Tibial artery (tissue), 4 donors: ENCODE data around the gene PTBP1.
"Not testable (repeated sequence)": the region's sequence is repeated elsewhere in the genome, so short reads cannot be mapped to it uniquely, and the experiment has no call there.

Experiments used
- DNase-seq, 2 donors: peaks; one replicate each; pipeline ENCODE4 v3.0.0-alpha.2; 2019
- H3K27ac ChIP-seq, 2 donors: fragments of 200-600 bp; sonication (generic) in 1 of 2; 1 replicate in 1 of 2; 2 replicates in 1 of 2; pipeline ENCODE4 v1.5.1; 2018 to 2019; ENCODE audit warnings: mild to moderate bottlenecking in 1 of 2
- H3K27me3 ChIP-seq, 2 donors: fragments of 200-600 bp; sonication (generic) in 1 of 2; one replicate each; pipeline versions ENCODE4 v1.5.1 to v1.6.0; 2016 to 2019
- H3K36me3 ChIP-seq, 3 donors: fragments of 200-600 bp; sonication (generic) in 2 of 3; one replicate each; pipeline ENCODE4 v1.5.1; 2016 to 2019; ENCODE audit warnings: mild to moderate bottlenecking in 2 of 3
- H3K4me1 ChIP-seq, 4 donors: fragments of 200-600 bp; sonication (generic) in 2 of 4; 1 replicate in 3 of 4; 2 replicates in 1 of 4; pipeline ENCODE4 v1.5.1; 2016 to 2019
- H3K4me3 ChIP-seq, 2 donors: fragments of 200-600 bp; sonication (generic) in 1 of 2; 1 replicate in 1 of 2; 2 replicates in 1 of 2; pipeline ENCODE4 v1.5.1; 2018 to 2019; ENCODE audit warnings: mild to moderate bottlenecking in 2 of 2
- H3K9me3 ChIP-seq, 3 donors: fragments of 200-600 bp; sonication (generic) in 1 of 3; one replicate each; pipeline ENCODE4 v1.5.1; 2016 to 2019
- CTCF ChIP-seq, 2 experiments: fragments of 200-600 bp in 1 of 2; fragments of 450-650 bp in 1 of 2; IDR thresholded peaks; one replicate each; pipeline ENCODE4 v1.5.1; 2017 to 2019; ENCODE audit warnings: antibody characterized with exemption in 2 of 2, mild to moderate bottlenecking in 1 of 2, moderate library complexity in 1 of 2
- intact Hi-C: fragments of 100-400 bp; cut with DNase I; formaldehyde crosslinking; loops from one replicate; pipeline ENCODE4 v1.15.0; 2023; ENCODE audit warnings: low total_unique reads

The PTBP1 gene

GRCh38 chr19:850979-851335 lies 53.7 kb downstream of the PTBP1 start:
- no peak for TF ChIP-seq CTCF (IDR thresholded peaks at IDR 0.05)
- Histone ChIP-seq H3K4me1 (peaks cover 0 to 25% (median 14%) of the 10 kb centered on the region in 4 donors), H3K4me3 (peak overlapping the region in 1 of 2 donors; percentile 33), H3K9me3 (no peaks in the 10 kb centered on the region), H3K27me3 (peaks cover 0 to 72% of the 10 kb centered on the region in 2 donors), H3K36me3 (no peaks in the 10 kb centered on the region), H3K27ac (peak overlapping the region; percentile 66)
- DNase-seq: no peak
- intact Hi-C loops: loop anchor here (10.0 kb wide), 1 partner anchor 134 kb away; the partner anchor contains the start of gene WDR18

GRCh38 chr19:852136-853013 lies 55.1 kb downstream of the PTBP1 start, which contains the start of gene ELANE:
Gene ELANE, plus strand, starts transcription at chr19:852303. Its CDS starts 26 bp downstream, at chr19:852329.
- no peak within 1 kb of the TSS for H3K4me3 ChIP-seq
- H3K4me1 ChIP-seq: peaks cover 0 to 25% (median 14%) of the 10 kb centered on the region in 4 donors
- intact Hi-C loops: loop anchor here (10.0 kb wide), 1 partner anchor 132 kb away; the partner anchor contains the start of gene WDR18
- H3K36me3 ChIP-seq: no peaks in the 10 kb centered on the region
- H3K27me3 ChIP-seq: peaks cover 0 to 63% of the 10 kb centered on the region in 2 donors
- peak within 1 kb of the TSS; percentile 66 for H3K27ac ChIP-seq
- DNase-seq: no peak
- TF ChIP-seq CTCF (IDR thresholded peaks at IDR 0.05): no peak
- H3K9me3 ChIP-seq: no peaks in the 10 kb centered on the region

DNA sequence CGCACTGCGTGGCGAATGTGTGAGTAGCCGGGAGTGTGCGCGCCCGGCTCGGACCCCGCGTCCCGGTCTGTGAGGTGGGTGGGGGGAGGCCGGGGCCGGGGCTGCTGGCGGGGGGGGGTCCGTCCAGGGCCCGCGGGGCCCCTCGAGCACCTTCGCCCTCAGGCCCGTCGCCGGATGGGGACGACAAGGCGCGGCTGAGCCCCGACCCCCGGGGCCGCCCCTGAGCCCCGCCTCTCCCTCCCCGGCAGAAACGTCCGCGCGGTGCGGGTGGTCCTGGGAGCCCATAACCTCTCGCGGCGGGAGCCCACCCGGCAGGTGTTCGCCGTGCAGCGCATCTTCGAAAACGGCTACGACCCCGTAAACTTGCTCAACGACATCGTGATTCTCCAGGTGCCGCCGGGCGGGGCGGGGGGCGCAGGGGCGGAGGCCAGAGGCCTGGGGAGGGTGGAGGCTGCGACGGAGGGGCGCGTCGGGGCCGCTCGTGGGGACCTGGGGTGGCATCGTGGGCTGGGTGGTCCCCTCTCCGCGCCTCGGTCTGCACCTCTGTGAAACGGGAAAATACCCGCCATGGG lies 55.8 kb downstream of the PTBP1 start:
- no peak for TF ChIP-seq CTCF (IDR thresholded peaks at IDR 0.05)
- Histone ChIP-seq H3K27ac (no peak overlapping the region), H3K36me3 (no peaks in the 10 kb centered on the region), H3K9me3 (no peaks in the 10 kb centered on the region), H3K4me3 (no peak overlapping the region), H3K27me3 (peaks cover 0 to 57% of the 10 kb centered on the region in 2 donors), H3K4me1 (peaks cover 0 to 19% (median 11%) of the 10 kb centered on the region in 4 donors)
- DNase-seq: no peak
- intact Hi-C loops: loop anchor here (10.0 kb wide), 1 partner anchor 132 kb away; the partner anchor contains the start of gene WDR18

DNA sequence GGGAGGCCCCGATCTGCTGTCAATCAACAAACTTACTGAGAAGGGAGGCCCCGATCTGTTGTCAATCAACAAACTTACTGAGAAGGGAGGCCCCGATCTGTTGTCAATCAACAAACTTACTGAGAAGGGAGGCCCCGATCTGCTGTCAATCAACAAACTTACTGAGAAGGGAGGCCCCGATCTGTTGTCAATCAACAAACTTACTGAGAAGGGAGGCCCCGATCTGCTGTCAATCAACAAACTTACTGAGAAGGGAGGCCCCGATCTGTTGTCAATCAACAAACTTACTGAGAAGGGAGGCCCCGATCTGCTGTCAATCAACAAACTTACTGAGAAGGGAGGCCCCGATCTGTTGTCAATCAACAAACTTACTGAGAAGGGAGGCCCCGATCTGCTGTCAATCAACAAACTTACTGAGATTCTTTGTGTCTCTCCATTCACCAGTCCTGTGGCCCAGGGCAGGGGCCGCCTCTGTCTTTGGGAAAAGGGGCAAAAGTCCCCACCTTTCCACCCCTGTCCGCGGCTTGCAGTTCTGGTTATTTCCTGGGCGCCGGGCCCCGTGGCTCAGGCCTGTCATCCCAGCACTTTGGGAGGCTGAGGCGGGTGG lies 56.5 kb downstream of the PTBP1 start:
- peaks cover 0 to 57% of the 10 kb centered on the region in 2 donors for H3K27me3 ChIP-seq
- intact Hi-C loops: loop anchor here (10.0 kb wide), 1 partner anchor 131 kb away; the partner anchor contains the start of gene WDR18
- peaks cover 0 to 19% (median 11%) of the 10 kb centered on the region in 4 donors for H3K4me1 ChIP-seq

GRCh38 chr19:854549-854948 lies 57.3 kb downstream of the PTBP1 start:
- intact Hi-C loops: loop anchor here (10.0 kb wide), 1 partner anchor 130 kb away; the partner anchor contains the start of gene WDR18
- no peaks in the 10 kb centered on the region for H3K9me3 ChIP-seq
- no peak for TF ChIP-seq CTCF (IDR thresholded peaks at IDR 0.05)
- no peak for DNase-seq
- H3K4me1 ChIP-seq: peaks cover 0 to 19% (median 11%) of the 10 kb centered on the region in 4 donors
- H3K36me3 ChIP-seq: no peaks in the 10 kb centered on the region
- no peak overlapping the region for H3K27ac ChIP-seq
- no peak overlapping the region for H3K4me3 ChIP-seq
- H3K27me3 ChIP-seq: peaks cover 0 to 65% of the 10 kb centered on the region in 2 donors

More for the DNA sequence above, 56.5 kb downstream of the PTBP1 start:
- not testable (repeated sequence) for H3K4me3 ChIP-seq, H3K36me3 ChIP-seq, DNase-seq, H3K27ac ChIP-seq, H3K9me3 ChIP-seq
